Measurements from ENCODE around the gene RBBP7.

DNA sequence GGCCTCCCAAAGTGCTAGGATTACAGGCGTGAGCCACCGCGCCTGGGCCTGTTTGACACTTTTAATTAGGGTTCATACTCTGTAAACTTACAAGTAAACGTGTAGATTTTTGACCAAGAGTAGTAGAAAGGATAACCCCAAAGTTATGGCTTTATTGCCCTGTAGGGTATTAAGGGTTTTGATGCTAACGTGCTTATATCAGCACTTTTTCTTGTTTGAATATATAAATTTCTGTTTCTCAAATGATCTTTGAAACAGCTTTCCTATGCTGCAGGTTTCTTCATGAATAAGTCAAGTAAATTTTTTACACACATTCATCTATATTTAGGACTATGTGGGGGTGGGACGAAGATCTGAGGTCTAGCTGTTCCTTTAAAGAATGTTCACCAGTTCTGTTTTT is 47.0 kb upstream of the RBBP7 start:
- TF ChIP-seq POLR2A (IDR thresholded peaks at IDR 0.05; ENCODE audit: insufficient read depth in 1 of 2, low read depth in 2 of 2, low read length in 2 of 2) = no peak
- TF ChIP-seq, protein P1, sequence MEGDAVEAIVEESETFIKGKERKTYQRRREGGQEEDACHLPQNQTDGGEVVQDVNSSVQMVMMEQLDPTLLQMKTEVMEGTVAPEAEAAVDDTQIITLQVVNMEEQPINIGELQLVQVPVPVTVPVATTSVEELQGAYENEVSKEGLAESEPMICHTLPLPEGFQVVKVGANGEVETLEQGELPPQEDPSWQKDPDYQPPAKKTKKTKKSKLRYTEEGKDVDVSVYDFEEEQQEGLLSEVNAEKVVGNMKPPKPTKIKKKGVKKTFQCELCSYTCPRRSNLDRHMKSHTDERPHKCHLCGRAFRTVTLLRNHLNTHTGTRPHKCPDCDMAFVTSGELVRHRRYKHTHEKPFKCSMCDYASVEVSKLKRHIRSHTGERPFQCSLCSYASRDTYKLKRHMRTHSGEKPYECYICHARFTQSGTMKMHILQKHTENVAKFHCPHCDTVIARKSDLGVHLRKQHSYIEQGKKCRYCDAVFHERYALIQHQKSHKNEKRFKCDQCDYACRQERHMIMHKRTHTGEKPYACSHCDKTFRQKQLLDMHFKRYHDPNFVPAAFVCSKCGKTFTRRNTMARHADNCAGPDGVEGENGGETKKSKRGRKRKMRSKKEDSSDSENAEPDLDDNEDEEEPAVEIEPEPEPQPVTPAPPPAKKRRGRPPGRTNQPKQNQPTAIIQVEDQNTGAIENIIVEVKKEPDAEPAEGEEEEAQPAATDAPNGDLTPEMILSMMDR (CRISPR knock-in tag; IDR thresholded peaks at IDR 0.05) = no peak
- TF ChIP-seq ZNF616 (CRISPR knock-in tag; IDR thresholded peaks at IDR 0.05; ENCODE audit: low read depth) = no peak
- TF ChIP-seq ZNF335 (CRISPR knock-in tag; IDR thresholded peaks at IDR 0.05) = no peak
- TF ChIP-seq ZNF780A (CRISPR knock-in tag; IDR thresholded peaks at IDR 0.05) = no peak
- no peak for TF ChIP-seq SAFB2 (CRISPR knock-in tag; IDR thresholded peaks at IDR 0.05; ENCODE audit: borderline replicate concordance, low read depth)
- no peak for TF ChIP-seq RNF2 (conservative IDR thresholded peaks at IDR 0.05; ENCODE audit: low read depth)
- TF ChIP-seq ZNF766 (CRISPR knock-in tag; IDR thresholded peaks at IDR 0.05; ENCODE audit: borderline replicate concordance) = no peak

Data from HepG2 (cell line).